ENCODE data around the gene KLHL29.

GRCh38 chr2:23655934-23656596 lies 271.1 kb downstream of the KLHL29 start:
- TF ChIP-seq POLR2AphosphoS5 (IDR thresholded peaks at IDR 0.05) (peak in 1 of 3 donors; percentile 22), CTCF (IDR thresholded peaks at IDR 0.05 in 8 of 11, conservative IDR thresholded peaks at IDR 0.05 in 3 of 11) (no peak)
